ENCODE measurements around the gene JMJD1C.

GRCh38 chr10:63452524-63452923 lies 13.3 kb downstream of the JMJD1C start:
- TF ChIP-seq, protein P1, sequence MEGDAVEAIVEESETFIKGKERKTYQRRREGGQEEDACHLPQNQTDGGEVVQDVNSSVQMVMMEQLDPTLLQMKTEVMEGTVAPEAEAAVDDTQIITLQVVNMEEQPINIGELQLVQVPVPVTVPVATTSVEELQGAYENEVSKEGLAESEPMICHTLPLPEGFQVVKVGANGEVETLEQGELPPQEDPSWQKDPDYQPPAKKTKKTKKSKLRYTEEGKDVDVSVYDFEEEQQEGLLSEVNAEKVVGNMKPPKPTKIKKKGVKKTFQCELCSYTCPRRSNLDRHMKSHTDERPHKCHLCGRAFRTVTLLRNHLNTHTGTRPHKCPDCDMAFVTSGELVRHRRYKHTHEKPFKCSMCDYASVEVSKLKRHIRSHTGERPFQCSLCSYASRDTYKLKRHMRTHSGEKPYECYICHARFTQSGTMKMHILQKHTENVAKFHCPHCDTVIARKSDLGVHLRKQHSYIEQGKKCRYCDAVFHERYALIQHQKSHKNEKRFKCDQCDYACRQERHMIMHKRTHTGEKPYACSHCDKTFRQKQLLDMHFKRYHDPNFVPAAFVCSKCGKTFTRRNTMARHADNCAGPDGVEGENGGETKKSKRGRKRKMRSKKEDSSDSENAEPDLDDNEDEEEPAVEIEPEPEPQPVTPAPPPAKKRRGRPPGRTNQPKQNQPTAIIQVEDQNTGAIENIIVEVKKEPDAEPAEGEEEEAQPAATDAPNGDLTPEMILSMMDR (IDR thresholded peaks at IDR 0.05) = no peak
- no peak for TF ChIP-seq POLR2A (IDR thresholded peaks at IDR 0.05)
